GM21619 (cell line): ENCODE results near the gene CYB561A3.

Source experiments
- ATAC-seq: cut with Tn5 transposase; IDR thresholded peaks from one replicate; pipeline ENCODE4 v1.9.1; 2021; ENCODE audit not compliant: unreplicated experiment

Gene CYB561A3

DNA sequence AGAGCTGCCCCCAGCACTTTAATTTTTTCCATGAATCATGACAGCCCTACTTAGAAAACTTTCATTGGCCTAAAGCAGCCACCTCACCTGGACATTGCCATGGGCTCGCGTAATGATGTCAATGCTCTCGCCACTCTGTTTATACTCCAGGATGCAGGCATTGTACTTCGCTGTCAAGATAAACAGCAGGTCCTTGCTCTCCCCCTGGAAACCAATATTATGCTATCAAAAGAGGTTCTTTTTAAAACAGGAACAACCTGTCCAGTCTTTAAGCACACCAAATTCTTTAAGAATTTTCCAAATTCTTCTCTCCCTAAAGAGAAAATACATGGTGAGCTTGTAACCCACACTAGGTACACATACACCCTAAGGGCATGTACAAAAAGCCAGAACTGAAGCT, 31.8 kb downstream of the CYB561A3 start:
- no peak for ATAC-seq

DNA sequence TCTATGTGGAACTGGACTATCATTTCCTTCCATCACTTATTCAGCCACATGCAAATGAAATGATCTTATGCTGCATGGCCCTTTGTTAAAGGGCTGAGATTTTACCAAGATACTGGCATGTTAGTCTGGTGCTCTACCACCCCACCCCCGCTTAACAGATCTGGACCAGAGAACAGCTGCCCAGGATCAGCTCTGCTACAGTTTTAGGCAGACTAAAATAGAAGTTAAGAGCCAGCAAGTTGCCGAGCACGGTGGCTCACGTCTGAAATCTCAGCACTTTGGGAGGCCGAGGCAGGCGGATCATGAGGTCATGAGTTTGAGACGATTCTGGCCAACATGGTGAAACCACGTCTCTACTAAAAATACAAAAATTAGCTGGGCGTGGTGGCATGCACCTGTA, 33.3 kb downstream of the CYB561A3 start:
- ATAC-seq = no peak

GRCh38 chr11:61327669-61328071, 34.0 kb downstream of the CYB561A3 start:
- no peak for ATAC-seq

- ATAC-seq = no peak
These were observed 35.9 kb downstream of the CYB561A3 start for GRCh38 chr11:61325649-61326414.

DNA sequence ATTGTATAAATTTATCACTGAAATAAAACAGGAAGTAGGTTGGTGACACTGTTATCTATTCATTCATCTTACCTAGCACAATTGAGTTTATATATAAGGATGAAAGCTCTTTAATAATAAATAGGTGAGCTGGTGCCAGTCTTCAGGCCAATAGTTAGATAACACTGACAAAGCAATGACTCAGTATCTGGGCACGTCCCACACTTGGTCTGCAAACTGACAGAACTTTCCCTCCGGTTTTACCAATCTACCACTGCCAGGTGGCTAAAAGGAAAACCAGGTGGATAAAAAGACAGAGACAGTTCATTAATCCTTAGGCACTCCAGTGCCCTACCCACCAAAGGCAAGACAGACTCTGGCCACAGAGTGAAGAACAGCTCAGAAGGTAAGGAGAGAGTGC, 46.4 kb downstream of the CYB561A3 start:
- ATAC-seq = no peak

DNA sequence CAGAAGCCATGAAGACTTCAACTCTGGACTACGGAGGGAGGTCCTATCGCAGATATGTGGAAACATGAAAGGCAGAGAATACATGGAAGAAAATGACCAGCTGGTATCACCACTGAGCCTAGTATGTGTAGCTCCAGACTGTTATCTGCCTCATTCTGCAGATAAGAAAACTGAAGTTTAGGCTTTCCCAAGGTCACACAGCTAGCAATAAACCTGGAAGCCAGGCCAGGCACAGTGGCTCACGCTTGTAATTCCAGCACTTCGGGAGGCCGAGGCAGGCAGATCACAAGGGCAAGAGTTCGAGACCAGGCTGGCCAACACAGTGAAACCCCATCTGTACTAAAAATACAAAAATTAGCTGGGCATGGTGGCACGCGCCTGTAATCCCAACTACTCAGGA, 50.9 kb downstream of the CYB561A3 start:
- no peak for ATAC-seq

GRCh38 chr11:61309739-61310138, 51.9 kb downstream of the CYB561A3 start:
- ATAC-seq = no peak

DNA sequence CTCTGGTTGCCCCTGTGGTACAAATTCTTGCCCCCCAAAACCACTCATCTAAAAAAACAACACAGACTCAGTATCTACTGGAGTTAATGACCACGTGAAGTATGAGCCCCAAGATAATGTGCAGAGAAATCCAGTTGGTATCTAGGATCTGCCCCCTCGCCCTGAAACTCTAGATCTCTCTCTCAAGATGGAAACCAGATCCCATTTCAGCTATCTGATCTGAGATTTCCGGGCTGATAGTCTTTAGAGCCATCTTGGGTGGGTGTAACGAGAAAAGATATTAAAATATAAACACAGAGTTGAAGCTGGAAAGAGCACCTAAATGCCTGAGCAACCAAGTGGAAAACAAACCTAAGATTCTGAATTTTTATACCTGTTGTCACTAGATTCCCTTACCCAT, 52.5 kb downstream of the CYB561A3 start:
- ATAC-seq = no peak

DNA sequence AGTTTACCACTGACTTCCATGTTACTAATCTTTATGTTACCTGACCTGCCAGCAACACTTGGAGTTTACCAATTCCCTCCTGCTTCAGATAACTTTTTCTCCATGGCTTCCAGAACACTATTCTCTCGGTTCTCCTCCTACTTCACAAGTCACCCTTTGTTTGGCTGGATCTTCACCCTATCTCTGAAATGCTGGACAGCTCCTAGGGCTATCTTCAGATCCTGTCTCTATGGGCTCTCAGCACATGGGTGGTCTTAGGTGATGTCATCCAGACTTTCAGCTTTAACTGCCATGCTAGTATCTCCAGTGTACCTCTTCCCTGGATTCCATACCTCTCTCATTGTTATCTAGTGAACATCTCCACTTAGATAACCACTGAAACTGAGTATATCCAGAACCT, 54.3 kb downstream of the CYB561A3 start:
- ATAC-seq = no peak

DNA sequence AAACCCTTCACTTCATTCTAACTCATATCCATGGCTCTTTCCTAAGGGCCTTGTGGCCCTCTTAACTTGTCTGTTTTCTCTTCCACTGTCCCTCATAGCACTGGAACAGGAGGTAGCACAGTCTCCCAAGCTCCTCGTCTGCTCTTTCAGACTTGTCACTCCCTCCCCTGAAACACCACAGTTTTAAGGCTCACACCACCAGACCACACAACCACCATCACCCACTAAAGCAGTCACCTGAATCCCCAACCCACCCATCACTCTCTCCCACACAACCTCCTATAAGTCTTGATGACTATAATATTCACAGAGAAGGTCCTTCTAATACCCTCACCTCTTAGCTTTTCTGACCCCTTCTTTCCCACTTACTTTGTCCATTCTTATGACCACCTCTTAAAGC, 55.5 kb downstream of the CYB561A3 start:
- no peak for ATAC-seq

DNA sequence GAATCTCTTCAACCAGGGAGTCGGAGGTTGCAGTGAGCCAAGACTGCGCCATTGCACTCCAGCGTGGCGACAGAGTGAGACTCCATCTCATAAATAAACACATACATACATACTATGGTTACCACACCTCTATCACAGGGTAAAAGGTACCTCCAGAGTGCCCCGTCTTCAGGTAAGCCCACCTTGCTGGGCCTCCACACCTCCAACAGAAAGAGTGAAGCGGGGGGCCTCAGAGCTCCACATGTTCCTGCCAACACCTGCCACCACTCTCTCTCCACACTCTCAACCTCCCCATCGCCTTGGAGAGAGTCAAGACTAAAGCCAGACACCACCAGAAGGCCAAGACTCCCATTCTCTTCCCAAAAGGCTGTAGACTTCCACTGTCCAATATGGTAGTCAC, 56.3 kb downstream of the CYB561A3 start:
- ATAC-seq = no peak

DNA sequence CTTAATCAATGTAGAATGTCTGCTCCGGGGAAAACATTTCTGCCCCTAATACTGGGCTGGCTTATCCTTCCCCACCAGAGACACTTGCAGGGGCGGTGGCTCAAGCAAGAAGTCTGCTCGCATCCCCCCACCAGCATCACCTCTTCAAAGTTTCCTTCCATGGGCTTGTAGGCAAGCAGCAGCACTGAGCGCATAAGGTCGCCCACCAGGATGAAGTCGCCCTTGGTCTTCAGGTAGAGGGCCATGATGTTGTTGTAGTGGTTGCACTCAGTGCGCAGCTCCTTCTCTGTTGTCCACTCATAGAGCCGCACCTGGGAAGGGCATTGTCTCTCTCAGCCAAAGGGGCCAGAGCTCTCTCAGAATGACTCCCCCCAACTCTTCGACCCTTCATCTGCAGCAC, 58.0 kb downstream of the CYB561A3 start:
- no peak for ATAC-seq

- no peak for ATAC-seq
These were observed 59.1 kb downstream of the CYB561A3 start for GRCh38 chr11:61302550-61302949.
